Natural killer cell treated with Interleukin-12 subunit alpha and Interleukin-12 subunit beta and Interleukin-15 and Interleukin-18, amount 100 ng/mL, for 72 hours (primary cell): ENCODE data around the gene SHC4. TPM values are rescaled to one million over a fixed set of nuclear protein-coding genes. Genes with fewer than 3 reads are reported as not detected.

ENCODE experiments used
- ATAC-seq, 2 donors: fragments of 150-1000 bp; cut with Tn5 transposase in 1 of 2; sonication (Bioruptor Pico), chemical (Tn5 transposase) in 1 of 2; 2 replicates each; pipeline ENCODE4 v1.10.0; 2021
- DNase-seq: peaks from one replicate; pipeline ENCODE4 v3.0.0; 2022; ENCODE audit warnings: low spot score
- H3K27ac Mint-ChIP-seq, 2 donors: 1 replicate in 1 of 2; 2 replicates in 1 of 2; pipeline ENCODE4 v1.8.0; 2022; ENCODE audit warnings: mixed read lengths in 2 of 2, mild to moderate bottlenecking in 1 of 2, moderate library complexity in 1 of 2
- H3K27me3 Mint-ChIP-seq, 2 donors: 1 replicate in 1 of 2; 2 replicates in 1 of 2; pipeline ENCODE4 v1.8.0; 2022; ENCODE audit warnings: mixed read lengths in 2 of 2
- H3K36me3 Mint-ChIP-seq: one replicate; pipeline ENCODE4 v1.8.0; 2022; ENCODE audit warnings: mixed read lengths
- H3K4me1 Mint-ChIP-seq, 2 donors: 1 replicate in 1 of 2; 2 replicates in 1 of 2; pipeline ENCODE4 v1.8.0; 2022; ENCODE audit warnings: low read depth in 2 of 2, mixed read lengths in 2 of 2, mild to moderate bottlenecking in 1 of 2
- H3K4me3 Mint-ChIP-seq: one replicate; pipeline ENCODE4 v1.8.0; 2022; ENCODE audit warnings: mixed read lengths
- H3K9me3 Mint-ChIP-seq: 2 replicates; pipeline ENCODE4 v1.8.0; 2022; ENCODE audit warnings: mixed read lengths
- total RNA-seq, 2 donors: library from RNA; stranded (reverse); gene quantifications; one replicate each; pipeline ENCODE4 v1.2.3, GENCODE V29; 2022

SHC4 gene
- total RNA-seq, 2 donors from 2014 or later, result 0.57 to 2.8 TPM

DNA sequence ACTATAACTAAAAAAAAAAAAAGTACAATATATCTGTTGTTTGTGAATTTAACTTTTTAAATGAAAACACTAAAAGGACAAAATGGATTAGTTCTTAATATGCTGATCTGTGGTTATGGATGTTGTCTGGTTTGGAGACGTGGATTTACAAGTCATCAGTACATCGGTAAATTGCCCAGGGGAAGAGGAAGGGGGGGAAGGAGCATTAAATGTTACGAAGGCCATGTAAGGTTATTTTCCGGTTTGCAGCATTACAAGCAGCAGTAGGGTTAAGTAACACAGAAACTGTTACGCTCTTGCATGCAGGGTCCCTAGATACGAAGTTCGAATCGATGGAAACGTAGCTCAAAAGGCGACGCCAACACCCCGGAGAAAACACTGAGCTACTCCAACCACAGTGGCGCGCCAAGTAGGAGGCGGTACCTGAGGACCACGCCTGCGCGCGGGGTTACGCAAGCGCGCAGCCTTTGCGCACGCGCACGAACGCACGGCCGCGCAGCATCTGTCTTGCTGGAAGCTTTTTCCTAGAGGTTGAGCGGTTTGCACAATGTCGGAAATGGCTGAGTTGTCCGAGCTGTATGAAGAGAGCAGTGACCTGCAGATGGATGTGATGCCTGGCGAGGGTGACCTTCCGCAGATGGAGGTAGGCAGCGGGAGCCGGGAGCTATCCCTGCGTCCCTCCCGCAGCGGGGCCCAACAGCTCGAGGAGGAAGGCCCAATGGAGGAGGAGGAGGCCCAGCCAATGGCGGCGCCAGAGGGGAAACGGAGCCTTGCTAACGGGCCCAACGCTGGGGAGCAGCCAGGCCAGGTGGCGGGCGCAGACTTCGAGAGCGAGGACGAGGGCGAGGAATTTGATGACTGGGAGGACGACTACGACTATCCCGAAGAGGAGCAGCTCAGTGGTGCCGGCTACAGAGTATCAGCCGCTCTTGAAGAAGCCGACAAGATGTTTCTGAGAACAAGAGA lies 85.8 kb downstream of the SHC4 start, which contains the start of gene EID1:
EID1 (plus strand) TSS at position 505 of the 966 bp plus-strand sequence; CDS start at position 548, 43 bp downstream.
- H3K9me3 Mint-ChIP-seq, result no peaks in the 10 kb centered on the region
- DNase-seq, result peak; percentile 95
- H3K27me3 Mint-ChIP-seq, result peaks cover 4 to 5% of the 10 kb centered on the region in 2 donors
- H3K4me3 Mint-ChIP-seq, result peak within 1 kb of the TSS; percentile 100
- H3K4me1 Mint-ChIP-seq, result peaks cover 21 to 23% of the 10 kb centered on the region in 2 donors
- H3K27ac Mint-ChIP-seq, result peak within 1 kb of the TSS; percentile 92 to 98
- ATAC-seq, result peak; percentile 97 to 98
- peaks cover 11% of the 10 kb centered on the region for H3K36me3 Mint-ChIP-seq

DNA sequence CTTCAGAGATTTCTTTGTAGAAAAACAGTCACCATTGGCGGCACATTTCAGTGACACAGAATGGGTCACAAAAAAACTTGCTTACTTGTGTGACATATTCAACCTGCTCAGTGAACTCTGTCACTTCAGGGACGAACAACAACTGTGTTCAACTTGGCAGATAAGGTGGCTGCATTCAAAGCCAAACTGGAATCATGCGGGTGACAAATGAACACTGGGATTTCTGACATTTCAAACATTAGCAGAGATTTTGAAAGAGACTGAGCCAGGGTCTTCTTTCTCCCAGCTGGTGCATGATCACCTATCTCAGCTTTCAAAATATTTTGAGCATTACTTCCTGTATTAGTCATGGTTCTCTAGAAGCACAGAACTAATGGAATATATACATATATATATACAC lies 87.7 kb downstream of the SHC4 start:
- no peaks in the 10 kb centered on the region for H3K9me3 Mint-ChIP-seq
- no peak for ATAC-seq
- H3K4me1 Mint-ChIP-seq, result peaks cover 21 to 23% of the 10 kb centered on the region in 2 donors
- no peak overlapping the region for H3K27ac Mint-ChIP-seq
- H3K4me3 Mint-ChIP-seq, result no peak overlapping the region
- peaks cover 14 to 17% of the 10 kb centered on the region in 2 donors for H3K27me3 Mint-ChIP-seq
- H3K36me3 Mint-ChIP-seq, result peaks cover 11% of the 10 kb centered on the region
- DNase-seq, result no peak

DNA sequence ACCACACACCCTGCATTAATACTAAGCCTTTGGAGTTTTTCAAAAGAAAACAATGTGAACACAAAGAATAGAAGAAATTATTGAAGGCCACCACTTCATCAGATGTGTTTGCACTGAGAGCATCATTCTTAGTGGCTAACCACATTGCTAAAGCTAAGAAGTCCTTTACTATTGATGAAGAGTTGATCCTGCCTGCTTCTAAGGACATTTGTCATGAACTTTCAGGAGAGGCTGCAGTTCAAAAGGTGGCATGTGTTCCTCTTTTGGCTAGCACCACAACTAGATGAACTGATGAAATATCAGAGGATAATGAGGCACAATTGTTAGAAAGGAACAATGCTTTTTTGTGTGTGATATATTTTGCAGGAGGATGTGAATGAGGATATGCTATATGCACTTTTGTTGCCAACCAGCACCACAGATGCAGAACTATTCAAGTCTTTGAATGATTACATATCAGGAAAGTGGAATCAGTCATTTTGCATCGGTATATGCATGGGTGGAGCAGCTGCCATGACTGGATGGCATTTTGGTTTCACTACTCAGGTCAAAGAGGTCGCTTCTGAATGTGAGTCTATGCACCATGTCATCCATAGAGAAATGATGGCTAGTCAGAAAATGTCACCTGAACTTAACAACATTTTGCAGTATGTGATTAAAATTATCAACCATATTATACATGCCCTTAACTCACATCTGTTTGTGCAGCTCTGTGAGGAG lies 88.3 kb downstream of the SHC4 start:
- DNase-seq, result no peak
- H3K4me1 Mint-ChIP-seq, result peaks cover 21 to 23% of the 10 kb centered on the region in 2 donors
- H3K4me3 Mint-ChIP-seq, result no peak overlapping the region
- peaks cover 17 to 24% of the 10 kb centered on the region in 2 donors for H3K27me3 Mint-ChIP-seq
- no peak for ATAC-seq
- H3K27ac Mint-ChIP-seq, result no peak overlapping the region
- H3K36me3 Mint-ChIP-seq, result peaks cover 11% of the 10 kb centered on the region
- H3K9me3 Mint-ChIP-seq, result no peaks in the 10 kb centered on the region

DNA sequence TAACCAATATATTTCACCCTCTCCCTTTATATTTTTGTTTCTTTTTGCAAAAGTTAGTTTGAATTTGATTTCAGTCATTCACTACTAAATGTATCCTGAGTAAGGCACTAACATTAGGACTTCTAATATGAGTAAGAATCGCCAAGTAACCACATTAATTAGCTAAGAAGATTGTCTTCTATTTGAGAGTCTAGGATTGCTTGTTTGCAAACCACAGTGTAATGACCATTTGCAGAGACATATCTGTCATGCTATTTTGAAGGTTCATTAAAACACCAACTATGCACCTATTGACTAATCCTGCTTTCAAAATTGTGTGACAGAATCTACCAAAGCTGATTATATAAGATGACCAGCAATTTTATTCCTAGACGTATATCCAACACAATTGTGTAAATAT lies 91.1 kb downstream of the SHC4 start:
- peaks cover 2 to 8% of the 10 kb centered on the region in 2 donors for H3K4me1 Mint-ChIP-seq
- DNase-seq (no peak), ATAC-seq (no peak)
- H3K4me3 Mint-ChIP-seq, result no peak overlapping the region
- H3K36me3 Mint-ChIP-seq, result no peaks in the 10 kb centered on the region
- no peaks in the 10 kb centered on the region for H3K9me3 Mint-ChIP-seq
- H3K27ac Mint-ChIP-seq, result no peak overlapping the region
- peaks cover 17 to 24% of the 10 kb centered on the region in 2 donors for H3K27me3 Mint-ChIP-seq

DNA sequence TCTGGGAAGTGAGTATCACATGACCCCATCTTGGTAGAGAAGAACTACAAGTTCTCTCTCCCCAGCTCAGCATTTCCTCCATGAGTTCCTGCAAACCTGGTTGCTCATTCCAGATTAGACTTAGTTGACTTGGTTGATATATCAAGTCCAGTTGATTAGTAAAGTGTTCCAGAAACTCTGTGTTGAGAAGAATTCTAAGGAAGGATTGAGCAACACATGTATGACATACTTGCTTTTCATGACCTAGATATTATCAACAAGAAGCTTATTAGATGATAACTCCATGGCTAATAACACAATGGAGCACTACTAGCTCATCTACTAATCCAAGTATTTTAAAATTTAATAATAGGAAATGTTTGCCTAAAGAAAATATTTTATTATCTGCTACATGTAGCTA lies 92.2 kb downstream of the SHC4 start:
- peaks cover 0 to 5% of the 10 kb centered on the region in 2 donors for H3K4me1 Mint-ChIP-seq
- ATAC-seq (no peak), DNase-seq (no peak)
- H3K36me3 Mint-ChIP-seq, result no peaks in the 10 kb centered on the region
- H3K9me3 Mint-ChIP-seq, result no peaks in the 10 kb centered on the region
- no peak overlapping the region for H3K27ac Mint-ChIP-seq
- peaks cover 20 to 27% of the 10 kb centered on the region in 2 donors for H3K27me3 Mint-ChIP-seq
- no peak overlapping the region for H3K4me3 Mint-ChIP-seq

DNA sequence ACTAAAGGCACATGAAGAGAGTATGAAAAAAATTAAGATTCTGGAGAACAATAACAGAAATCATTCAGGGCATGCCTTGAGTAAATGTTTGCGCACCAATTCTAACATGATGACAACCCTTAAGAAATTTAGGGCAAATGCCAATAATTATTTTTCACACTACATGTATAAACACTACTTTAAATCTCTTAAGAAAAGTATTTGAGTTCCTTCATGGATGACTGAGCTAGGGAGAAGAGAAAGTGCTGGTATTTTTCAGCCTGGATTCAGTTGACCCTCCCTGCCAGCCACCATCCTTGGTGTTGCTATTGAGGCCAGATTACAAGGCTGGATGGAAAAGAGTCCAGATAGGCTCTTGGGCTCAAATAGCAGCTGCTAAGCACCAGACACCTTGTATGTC lies 93.8 kb downstream of the SHC4 start:
- peaks cover 29 to 33% of the 10 kb centered on the region in 2 donors for H3K27me3 Mint-ChIP-seq

DNA sequence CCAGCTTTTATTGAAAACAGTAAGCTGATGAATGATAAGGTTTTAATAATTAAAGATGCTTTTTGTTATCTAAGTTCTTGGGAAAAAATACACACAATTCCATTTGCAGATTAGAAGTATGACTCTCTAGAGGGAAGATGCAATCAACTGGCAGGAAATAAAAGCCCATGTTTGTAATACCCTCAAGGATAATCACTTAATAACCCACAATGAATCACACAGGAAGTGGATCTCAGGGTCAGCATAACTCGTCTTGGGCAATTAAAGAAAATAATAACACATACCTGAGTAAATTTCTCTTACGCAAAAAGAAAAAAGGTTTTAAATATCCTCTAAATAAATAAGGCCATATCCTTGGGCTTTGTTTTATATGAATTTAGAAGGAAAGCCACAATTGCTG lies 95.2 kb downstream of the SHC4 start:
- Mint-ChIP-seq H3K4me3 (no peak overlapping the region), H3K27me3 (peaks cover 30 to 33% of the 10 kb centered on the region in 2 donors), H3K36me3 (no peaks in the 10 kb centered on the region), H3K9me3 (no peaks in the 10 kb centered on the region), H3K4me1 (peaks cover 0 to 5% of the 10 kb centered on the region in 2 donors), H3K27ac (no peak overlapping the region)
- DNase-seq (no peak), ATAC-seq (no peak)

More for the DNA sequence above, 93.8 kb downstream of the SHC4 start:
- no peak for ATAC-seq
- Mint-ChIP-seq H3K9me3 (no peaks in the 10 kb centered on the region), H3K4me1 (peaks cover 0 to 5% of the 10 kb centered on the region in 2 donors), H3K4me3 (no peak overlapping the region), H3K36me3 (no peaks in the 10 kb centered on the region), H3K27ac (no peak overlapping the region)
- no peak for DNase-seq

DNA sequence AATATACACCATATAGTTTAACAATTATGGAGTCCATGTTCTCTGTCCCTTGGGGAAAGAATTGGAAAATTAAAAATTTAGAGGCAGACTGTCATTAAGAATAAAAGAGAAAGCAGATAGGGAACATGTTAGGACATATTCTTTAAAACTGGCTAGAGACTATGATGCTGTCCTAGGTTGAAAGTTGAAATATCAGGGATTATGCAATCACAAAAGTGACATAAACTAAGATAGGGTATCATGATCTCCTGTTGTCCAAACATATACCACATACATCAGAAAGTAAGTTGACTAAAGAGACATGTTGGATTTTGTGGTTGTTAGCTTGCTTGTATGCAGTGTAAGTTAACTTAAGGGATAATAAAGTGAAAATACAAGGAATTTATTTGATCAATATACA lies 95.7 kb downstream of the SHC4 start:
- H3K27ac Mint-ChIP-seq, result no peak overlapping the region
- no peak for DNase-seq
- H3K9me3 Mint-ChIP-seq, result no peaks in the 10 kb centered on the region
- peaks cover 0 to 5% of the 10 kb centered on the region in 2 donors for H3K4me1 Mint-ChIP-seq
- no peaks in the 10 kb centered on the region for H3K36me3 Mint-ChIP-seq
- H3K4me3 Mint-ChIP-seq, result no peak overlapping the region
- no peak for ATAC-seq
- peaks cover 28 to 30% of the 10 kb centered on the region in 2 donors for H3K27me3 Mint-ChIP-seq

DNA sequence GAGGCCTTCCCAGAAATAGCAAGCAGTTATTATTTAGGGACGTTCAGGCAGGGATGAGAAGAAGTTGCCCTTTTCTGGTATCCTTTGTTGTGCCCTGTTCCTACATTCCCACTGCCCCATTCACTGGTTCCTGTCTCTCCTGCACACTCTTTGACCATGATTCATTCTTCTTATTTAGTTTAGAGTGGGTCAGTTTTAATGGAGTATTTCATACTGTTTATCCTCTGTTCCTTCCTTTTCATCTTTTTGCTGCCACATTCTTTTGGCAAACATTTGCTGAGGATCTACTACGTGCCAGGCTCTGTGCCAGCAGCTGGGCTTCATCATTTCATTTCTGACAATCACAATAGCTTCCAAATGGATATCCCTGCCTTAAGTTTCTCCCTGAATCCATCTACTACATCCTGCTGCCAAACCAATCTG lies 97.6 kb downstream of the SHC4 start:
- Mint-ChIP-seq H3K4me3 (no peak overlapping the region), H3K27ac (no peak overlapping the region), H3K27me3 (peaks cover 17 to 18% of the 10 kb centered on the region in 2 donors), H3K36me3 (no peaks in the 10 kb centered on the region), H3K9me3 (no peaks in the 10 kb centered on the region), H3K4me1 (peaks cover 4 to 15% of the 10 kb centered on the region in 2 donors)
- ATAC-seq (no peak), DNase-seq (no peak)

DNA sequence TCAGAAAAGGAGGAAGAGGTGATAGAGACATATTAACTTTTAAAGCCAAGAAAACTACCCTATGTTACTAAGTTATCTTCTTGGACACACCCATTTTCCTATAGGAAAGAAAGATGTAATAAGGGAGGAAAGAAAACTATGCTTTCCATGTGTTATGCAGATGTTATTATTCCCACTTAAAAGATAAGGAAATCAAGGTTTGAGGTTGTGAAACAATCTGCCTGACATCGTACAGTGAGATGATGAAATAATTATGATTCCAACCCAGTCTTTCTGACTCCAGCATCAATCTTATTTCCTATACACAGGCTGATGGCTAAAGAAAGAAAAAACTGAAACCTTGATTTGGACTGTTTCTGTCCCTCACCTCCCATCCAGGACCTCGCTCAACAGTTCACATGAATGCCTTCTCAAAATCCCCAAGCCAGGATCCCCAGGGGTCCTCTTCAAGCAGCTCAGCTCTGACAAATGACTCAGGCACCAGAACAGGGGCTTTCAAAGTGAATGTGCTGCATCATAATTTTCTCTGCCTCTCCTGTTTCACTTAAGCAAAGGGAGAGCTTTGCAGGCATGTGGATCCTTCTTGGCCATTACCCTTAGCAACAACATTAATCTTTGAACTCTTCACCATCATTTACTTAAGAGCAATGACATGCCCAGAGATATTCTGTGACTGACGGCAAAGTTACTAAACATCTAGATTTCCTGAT lies 98.2 kb downstream of the SHC4 start:
- ATAC-seq (no peak), DNase-seq (no peak)
- no peaks in the 10 kb centered on the region for H3K36me3 Mint-ChIP-seq
- H3K4me1 Mint-ChIP-seq, result peaks cover 4 to 15% of the 10 kb centered on the region in 2 donors
- H3K9me3 Mint-ChIP-seq, result no peaks in the 10 kb centered on the region
- no peak overlapping the region for H3K4me3 Mint-ChIP-seq
- H3K27ac Mint-ChIP-seq, result no peak overlapping the region
- peaks cover 11 to 15% of the 10 kb centered on the region in 2 donors for H3K27me3 Mint-ChIP-seq

DNA sequence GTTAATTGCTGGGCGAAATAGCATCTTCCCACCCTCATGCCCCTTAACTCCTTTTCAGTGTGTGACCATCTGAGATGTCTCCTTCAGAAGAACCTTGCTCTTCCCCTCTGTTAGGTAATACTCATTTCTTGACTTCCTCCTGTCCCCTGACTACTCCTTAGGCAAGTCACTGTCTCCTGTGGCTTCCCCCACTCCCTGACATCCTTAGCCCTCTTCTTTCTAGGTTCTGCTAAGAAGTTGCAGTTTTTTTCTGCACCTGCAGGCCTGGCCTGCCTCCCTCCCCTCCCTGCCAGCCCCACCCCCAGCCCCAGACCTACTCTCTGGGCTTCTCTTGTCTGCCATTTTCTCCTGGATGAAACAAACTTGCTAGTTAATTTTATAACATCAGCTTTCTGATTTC lies 101.0 kb downstream of the SHC4 start:
- Mint-ChIP-seq H3K4me1 (peaks cover 4 to 18% of the 10 kb centered on the region in 2 donors), H3K27me3 (peaks cover 10 to 19% of the 10 kb centered on the region in 2 donors), H3K36me3 (no peaks in the 10 kb centered on the region), H3K27ac (peak overlapping the region in 1 of 2 donors; percentile 66), H3K9me3 (no peaks in the 10 kb centered on the region), H3K4me3 (no peak overlapping the region)
- DNase-seq (no peak), ATAC-seq (peak in 1 of 2 donors; percentile 86)

DNA sequence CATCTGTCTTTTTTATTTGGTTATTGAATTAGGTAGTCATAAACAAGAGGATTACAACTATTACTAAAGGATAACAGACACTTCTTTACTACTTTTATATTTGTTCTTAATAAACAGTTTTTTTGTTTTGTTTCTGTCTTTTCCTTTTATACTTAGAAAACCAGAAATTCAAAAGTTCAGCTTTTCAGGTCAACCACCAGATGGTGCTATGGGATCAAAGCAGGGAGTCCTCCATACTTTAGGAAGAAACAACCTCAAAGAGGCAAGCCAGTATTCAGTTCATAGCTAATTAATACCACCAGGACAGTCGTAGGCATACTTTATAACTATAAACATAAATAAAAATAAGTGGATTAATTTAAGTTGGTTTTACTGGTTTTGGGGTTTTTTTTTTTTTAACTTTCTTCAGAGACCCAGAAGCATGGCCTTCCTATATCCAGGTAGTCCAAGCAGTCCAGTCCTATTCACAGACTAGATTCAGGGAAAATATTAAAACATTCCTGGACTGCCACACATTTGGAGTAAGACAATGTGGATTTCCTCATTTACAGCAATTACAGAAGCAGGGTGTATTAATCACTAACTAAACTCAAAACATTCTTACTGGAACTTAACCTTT lies 101.8 kb downstream of the SHC4 start:
- DNase-seq (peak; percentile 64), ATAC-seq (peak in 1 of 2 donors; percentile 60)
- Mint-ChIP-seq H3K27me3 (peaks cover 10 to 19% of the 10 kb centered on the region in 2 donors), H3K36me3 (no peaks in the 10 kb centered on the region), H3K4me3 (no peak overlapping the region), H3K9me3 (no peaks in the 10 kb centered on the region), H3K4me1 (peaks cover 4 to 17% of the 10 kb centered on the region in 2 donors), H3K27ac (peak overlapping the region in 1 of 2 donors; percentile 66)

DNA sequence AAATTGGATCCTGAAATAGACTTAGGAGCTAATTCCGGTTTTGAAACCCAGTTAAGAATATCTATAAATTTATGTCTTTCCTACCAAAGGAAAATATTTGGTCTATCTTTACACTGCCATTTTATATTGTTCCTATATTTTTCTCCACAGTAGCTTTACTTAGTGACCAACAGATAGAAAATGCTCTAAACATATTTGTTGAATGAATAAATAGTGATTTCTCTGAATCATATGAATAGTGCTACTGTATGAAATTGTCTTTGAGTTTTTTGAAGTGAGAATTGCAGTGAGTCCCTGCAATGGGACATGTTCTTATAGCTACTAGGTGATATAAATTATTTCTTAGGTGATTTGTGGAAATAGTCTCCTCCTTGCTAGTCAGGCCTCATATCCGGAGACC lies 104.3 kb downstream of the SHC4 start:
- H3K27me3 Mint-ChIP-seq, result peaks cover 7 to 11% of the 10 kb centered on the region in 2 donors
- no peak overlapping the region for H3K4me3 Mint-ChIP-seq
- no peaks in the 10 kb centered on the region for H3K36me3 Mint-ChIP-seq
- H3K9me3 Mint-ChIP-seq, result no peaks in the 10 kb centered on the region
- DNase-seq (no peak), ATAC-seq (no peak)
- H3K4me1 Mint-ChIP-seq, result peaks cover 4 to 17% of the 10 kb centered on the region in 2 donors
- no peak overlapping the region for H3K27ac Mint-ChIP-seq
